HCEC 1CT (cell line): ENCODE data around the gene UBE2B.
A peak's percentile ranks its signal among the peaks of the same experiment; 100 is the strongest.
"Not testable (repeated sequence)": the region's sequence is repeated elsewhere in the genome, so short reads cannot be mapped to it uniquely, and the experiment has no call there.

Experiments used
- DNase-seq: peaks from one replicate; pipeline ENCODE4 v3.0.0-alpha.2; 2017

UBE2B gene

DNA sequence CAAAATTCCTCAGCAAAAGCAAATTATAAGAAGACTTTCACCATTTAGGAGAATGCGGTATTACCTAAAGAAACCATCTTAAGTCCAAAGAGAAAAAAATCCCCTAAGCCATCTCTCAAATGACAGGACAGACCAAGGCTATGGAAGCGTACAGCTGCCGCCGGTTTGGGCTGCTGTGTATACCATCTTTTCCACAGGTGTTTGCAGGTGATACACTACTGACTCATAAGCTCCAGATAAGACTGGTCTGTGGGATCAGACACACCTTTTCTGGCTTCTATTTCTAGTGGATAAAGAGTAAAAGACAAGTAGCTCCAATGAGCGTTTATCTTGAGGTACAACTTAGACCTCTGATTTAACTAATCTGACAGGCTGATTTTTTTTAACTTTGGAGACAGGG, 32.6 kb downstream of the UBE2B start:
- DNase-seq: no peak

DNA sequence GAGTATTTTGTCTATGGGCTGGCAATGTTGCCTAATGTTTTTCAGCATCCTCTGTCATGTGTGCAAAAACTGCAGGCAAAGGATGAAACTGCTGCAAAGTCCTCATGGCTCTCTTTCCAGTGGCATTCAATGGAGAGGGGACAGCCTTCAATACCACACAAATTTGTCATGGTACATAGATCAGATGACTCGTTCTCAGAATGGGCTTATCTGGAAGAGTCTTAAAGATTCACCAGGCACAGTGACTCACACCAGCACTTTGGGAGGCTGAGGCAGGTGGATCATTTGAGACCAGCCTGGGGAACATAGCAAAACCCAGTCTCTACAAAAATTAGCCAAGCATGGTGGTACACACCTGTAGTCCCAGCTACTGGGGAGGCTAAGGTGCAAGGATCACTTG, 35.0 kb downstream of the UBE2B start:
- peak; percentile 9 for DNase-seq

DNA sequence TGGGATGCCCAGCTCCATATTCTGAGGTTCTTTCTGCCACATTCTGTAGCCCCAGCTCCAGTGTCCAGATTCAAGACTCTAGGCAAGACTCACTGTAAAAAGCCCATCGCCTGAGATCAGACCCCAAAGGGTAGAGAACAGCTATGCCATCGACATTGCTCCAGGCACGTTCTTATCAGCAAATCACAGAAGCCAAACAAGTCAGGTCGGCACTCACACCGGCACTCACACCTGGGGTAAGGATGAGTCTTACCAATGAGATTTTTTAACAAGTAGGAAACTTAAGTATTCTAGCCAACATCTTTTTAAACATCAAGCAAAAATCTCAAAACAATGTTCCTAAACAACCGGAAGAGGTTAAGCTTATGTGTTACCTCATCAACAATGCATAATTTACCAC, 38.0 kb downstream of the UBE2B start:
- no peak for DNase-seq

DNA sequence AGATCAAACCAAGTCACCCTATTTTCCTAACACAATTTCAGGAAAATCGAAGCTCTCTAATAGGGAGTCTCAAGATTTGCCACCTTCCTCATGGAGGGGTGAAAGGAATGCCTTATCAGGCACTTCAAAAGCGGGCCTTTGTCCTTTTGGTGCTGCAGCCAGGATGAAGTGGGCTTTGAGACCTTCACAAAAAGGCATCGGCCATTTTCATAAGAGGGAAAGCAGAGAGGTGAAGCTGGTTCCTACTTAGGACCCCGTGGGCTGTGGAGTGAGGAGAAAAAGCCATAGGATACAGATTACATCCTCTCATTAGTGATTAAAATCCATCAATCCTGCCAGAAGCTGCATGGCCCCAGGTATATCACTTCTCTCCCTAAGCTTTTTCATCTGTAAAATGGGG, 39.5 kb downstream of the UBE2B start:
- DNase-seq: no peak

DNA sequence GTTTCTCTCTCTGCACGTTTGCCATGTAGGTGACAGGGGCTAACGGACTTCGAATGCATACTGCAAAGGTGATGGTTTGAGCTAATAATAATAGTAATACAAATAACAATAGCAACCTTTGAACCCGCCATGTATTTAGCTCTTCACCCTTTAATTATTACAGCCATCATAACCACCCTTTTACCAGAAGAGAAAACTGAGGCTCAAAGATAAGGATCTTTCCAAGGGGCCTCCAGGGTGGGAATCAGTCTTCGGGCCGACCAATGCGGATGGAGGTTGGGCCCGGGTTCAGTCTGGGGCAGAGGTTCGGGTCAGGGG, 39.8 kb downstream of the UBE2B start:
- no peak for DNase-seq

DNA sequence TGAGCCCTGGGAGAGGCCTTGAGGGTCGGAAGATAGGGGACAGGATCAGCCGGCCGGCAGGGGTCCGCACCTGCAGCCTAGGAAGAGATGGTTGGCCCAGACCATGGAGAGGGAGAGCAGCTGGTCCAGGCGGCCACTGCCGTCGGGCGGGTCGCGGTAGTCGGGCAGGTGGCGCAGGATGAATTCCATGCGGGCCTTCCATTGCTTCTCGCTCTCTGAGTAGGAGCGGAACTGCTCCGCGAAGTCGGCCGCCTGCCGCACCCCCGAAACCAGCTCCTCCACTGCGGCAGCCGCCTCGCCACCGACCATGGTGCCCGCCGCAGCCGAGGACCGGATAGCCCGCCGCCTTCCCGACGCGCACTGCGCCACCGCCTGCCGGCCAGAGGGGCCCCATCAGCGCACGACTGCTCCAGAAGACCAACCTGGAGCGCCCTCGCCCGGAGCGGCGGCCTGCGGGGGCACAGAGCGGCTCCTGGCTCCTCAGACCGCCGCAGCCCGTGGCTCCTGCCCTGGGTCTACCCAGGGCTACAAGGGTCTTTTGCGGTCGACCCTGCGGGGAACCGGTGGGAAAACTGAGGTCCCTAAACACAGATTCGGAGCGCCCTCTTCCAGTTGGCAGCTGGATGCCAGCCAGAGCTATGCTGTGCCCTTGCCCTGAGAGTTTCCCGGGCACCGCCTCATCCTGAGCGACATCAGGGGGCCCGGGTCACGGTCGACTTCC, 40.3 kb downstream of the UBE2B start, which contains the start of gene CDKN2AIPNL:
Gene CDKN2AIPNL (minus strand): TSS at position 336 of the 721 bp plus-strand sequence. CDS start 27 bp downstream, at position 309.
- peak; percentile 89 for DNase-seq

DNA sequence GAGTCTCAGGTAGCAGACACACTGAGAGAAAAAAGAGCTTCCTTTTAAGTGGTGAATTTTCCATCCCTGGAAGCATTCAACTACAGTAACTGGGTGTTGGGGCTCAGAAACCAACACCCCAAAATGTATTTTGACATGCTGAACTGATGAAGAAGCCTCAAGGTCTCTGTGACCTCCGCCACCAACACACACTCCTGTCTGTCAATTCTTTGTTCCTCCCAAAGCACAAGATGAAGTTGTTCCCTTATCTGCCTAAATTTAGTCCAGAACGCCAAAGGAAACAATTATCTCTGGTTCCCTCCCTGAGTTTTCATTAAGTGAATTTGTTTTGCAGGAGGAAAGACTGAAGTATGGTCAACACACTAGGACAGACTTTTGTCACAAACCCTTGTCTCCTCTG, 41.7 kb downstream of the UBE2B start:
- no peak for DNase-seq

DNA sequence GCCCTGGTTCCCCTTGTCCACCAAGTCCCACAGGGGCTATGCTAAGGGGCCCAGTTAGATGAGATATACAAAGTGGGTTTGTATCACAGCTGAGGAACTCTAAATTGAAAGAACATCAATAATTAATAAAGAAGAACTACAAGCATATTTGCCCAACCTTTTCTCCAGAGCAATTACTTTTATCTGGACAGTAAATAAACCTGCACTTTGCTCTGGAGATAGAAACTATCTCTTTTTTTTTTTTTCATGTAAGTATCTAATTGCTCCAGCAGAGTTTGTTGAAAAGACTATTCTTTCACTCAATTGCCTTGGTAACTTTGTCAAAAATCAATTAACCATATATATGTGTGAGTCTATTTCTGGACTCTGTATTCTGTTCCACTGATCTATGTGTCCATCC, 46.3 kb downstream of the UBE2B start:
- DNase-seq: no peak

DNA sequence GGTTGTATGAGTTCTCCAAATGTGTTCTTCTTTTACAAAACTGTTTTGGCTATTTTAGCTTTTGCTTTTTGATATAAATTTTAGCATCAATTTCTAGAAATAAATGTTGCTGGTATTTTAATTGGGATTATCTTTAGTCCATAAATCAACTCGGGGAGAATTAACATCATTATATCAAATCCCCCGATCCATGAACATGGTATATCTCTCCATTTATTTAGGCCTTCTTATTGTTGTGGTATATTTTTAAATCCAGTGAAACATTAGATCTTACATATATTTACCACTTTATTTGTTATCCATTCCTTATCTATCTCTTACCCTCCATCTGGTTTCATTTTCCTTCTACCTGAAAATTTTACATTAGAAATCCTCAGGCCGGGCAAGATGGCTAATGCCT, 47.6 kb downstream of the UBE2B start:
- DNase-seq: no peak

DNA sequence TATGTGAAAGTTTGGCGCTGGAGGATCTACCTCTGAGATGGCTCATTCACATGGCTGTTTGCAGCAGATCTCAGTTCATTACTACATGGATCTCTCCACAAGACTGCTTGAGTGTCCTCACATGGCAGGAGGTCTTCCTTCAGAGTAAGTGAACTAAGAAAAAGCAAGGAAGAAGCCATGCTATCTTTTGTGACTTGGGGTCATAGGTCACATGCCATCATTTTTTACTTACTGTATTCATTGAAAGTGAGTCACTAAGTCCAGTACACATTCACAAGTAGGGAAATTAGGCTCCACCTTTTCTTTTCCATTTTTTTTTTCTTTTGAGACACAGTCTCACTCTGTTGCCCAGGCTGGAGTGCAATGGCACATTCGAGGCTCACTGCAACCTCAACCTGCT, 49.0 kb downstream of the UBE2B start:
- DNase-seq: peak; percentile 57

DNA sequence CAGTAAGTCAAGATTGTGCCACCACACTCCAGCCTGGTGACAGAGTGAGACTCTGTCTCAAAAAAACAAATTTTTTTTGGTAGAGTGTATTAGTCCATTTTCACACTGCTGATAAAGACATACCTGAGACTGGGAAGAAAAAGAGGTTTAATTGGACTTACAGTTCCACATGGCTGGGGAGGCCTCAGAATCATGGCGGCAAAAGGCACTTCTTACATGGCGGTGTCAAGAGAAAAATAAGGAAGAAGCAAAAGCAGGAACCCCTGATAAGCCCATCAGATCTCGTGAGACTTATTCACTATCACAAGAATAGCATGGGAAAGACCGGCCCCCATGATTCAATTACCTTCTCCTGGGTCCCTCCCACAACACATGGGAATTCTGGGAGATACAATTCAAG, 49.7 kb downstream of the UBE2B start:
- DNase-seq: not testable (repeated sequence)

DNA sequence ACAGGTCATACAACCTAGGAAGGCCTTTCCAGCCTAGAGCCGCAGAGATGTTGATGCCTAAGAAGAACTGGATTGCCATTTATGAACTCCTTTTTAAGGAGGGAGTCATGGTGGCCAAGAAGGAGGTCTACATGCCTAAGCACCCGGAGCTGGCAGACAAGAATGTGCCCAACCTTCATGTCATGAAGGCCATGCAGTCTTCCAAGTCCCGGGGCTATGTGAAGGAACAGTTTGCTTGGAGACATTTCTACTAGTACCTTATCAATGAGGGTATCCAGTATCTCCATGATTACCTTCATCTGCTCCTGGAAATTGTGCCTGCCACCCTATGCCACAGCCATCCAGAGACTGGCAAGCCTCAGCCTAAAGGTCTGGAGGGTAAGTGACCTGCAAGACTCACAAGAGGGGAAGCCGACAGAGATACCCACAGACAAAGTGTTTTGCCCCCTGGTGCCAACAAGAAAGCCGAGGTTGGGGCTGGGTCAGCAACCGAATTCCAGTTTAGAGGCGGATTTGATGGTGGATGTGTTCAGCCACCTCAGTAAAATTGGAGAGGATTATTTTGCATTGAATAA, 51.5 kb downstream of the UBE2B start:
- DNase-seq: no peak

DNA sequence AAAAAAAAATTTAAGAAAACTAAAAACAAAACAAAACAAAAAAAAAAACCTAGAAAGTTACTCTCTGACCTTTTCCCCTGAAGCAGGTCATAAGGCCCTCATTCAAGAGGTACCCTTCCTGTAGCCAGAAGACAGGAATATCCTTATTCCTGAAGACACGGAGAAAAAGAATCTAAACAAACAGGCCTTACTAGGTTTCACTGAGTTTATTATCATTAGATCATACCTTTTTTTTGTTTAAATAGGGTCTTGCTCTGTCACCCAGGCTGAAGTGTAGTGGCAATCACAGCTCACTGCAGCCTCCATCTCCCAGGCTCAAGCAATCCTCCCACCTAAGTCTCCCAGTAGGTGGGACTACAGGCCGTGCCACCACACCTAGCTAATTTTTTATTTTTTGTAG, 52.0 kb downstream of the UBE2B start:
- no peak for DNase-seq

DNA sequence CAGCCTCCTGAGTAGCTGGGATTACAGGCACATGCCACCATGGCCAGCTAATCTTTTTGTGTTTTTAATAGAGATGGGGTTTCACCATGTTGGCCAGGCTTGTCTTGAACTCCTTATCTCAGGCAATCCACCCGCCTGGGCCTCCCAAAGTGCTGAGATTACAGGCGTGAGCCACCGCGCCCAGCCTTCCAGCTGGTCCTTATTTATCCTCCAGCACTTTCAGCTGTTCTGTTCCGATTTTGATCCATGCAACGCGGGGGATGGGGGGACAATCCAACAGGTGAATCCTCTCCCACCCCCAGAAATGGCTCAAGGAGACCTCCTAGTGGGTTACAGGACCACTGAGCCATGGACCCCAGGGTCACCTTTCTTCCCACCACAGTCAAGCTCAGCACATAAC, 55.0 kb downstream of the UBE2B start:
- no peak for DNase-seq

DNA sequence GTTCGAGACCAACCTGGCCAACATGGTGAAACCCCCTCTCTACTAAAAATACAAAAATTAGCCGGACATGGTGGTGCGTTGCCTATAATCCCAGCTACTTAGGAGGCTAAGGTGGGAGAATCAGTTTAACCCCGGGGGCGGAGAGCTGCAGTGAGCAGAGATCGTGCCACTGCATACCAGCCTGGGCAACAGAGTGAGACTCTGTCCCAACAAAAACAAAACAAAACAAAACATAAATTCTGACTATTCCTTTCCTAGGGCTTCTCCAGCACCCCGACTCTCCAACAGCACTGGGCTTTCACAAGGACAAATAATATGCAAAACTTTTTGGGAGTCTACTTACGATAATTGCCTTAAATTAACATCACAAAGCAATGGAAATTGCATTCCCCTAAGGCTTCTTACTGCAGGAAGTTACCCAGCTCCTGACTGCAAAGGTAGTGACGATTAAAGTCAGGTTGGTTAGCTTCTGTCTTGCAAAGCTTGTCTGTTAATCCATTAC, 56.2 kb downstream of the UBE2B start:
- no peak for DNase-seq

DNA sequence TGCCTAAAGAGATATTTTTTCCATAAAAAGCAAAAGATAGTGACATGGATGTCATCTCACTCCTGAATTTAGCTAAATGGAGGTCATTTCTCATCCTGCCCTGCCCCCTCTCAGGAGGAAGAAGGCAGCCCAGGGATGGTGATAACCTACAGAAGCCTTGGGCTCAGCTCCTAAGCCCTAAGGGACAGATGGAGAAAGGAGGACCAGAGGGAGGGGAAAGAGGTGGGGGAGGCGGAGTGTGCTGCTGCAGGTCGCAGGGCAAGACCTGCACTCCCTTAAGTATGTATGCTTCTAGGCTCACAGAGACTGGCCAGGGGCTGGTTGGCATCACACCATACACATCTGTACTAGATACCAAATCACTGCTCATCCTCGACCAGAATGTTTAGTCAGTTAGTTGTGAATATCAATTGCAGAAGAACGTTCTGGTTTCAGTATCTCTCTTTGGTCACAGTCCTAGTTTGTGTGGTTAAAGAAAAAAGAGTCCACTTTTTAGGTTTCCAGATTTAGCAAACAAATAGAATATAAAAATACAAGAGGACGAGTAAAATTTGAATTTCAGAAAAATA, 58.7 kb downstream of the UBE2B start:
- no peak for DNase-seq

DNA sequence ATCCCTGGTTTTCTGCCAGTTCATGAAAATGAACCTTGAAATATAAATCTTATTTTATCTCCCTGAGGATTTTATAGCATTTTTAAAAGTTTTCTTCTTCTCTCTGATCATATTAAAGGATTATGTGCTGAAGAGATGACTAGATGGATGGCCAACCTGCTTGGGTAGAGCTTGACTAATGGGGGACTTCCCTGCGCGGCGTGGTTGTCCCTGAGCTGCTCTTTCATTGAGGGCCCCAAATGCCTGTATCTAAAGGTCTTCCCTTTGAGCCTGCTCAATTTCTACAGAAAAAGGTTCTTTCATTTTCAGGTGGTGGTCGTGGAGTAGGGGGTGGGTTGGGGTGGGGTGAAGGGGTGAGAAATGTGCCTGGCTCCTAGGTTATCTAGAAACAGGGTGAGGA, 60.8 kb downstream of the UBE2B start:
- no peak for DNase-seq

DNA sequence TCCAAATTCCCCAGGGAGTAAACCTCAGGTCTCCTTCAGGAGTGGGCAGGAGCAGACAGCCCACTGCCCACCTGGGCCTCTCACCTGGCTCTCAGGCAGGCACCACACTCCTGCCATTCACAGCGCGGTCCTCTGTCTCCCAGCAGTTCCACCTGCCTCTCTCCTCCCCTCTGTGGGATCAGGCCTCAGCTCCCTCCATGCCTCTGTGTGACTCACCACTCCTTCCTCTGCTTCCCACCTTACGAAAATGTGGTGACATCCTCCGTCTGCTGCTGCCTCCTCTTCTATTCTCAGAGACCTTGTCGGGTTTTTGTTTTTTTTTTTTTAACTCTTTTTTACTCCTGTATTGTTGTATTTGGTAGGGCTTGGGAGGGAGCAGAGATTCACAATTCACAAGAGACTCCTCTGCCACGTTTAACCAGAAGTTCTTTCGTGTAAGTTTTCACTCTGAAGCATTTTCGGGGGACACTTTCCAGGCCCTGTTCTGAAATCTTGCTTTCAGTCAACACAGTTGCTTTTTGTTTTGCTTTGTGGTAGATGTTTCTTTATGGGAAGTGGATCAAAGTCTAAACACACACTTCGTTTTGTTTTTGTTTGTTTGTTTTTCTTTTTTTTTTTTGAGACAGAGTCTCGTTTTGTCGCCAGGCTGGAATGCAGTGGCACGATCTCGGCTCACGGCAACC, 61.4 kb downstream of the UBE2B start:
- DNase-seq: no peak

DNA sequence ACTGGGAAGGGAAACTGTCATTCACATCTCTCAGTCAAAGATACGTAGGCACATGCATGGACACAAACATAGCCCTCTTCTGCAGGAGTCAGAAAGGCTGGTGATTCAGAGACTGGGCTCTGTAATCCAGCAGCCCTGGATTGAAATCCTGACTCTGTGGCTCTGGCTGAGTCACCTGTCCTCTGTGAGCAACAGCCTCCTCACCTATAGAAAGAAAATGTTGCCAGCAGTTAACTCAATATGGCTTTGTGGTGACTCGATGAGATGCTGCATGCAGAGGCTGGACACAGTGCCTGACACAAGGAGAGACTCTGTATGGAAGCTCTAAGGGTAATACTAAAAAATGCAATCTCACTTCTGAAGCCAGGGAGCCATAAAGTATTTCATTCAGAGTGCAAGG, 64.2 kb downstream of the UBE2B start:
- peak; percentile 70 for DNase-seq

DNA sequence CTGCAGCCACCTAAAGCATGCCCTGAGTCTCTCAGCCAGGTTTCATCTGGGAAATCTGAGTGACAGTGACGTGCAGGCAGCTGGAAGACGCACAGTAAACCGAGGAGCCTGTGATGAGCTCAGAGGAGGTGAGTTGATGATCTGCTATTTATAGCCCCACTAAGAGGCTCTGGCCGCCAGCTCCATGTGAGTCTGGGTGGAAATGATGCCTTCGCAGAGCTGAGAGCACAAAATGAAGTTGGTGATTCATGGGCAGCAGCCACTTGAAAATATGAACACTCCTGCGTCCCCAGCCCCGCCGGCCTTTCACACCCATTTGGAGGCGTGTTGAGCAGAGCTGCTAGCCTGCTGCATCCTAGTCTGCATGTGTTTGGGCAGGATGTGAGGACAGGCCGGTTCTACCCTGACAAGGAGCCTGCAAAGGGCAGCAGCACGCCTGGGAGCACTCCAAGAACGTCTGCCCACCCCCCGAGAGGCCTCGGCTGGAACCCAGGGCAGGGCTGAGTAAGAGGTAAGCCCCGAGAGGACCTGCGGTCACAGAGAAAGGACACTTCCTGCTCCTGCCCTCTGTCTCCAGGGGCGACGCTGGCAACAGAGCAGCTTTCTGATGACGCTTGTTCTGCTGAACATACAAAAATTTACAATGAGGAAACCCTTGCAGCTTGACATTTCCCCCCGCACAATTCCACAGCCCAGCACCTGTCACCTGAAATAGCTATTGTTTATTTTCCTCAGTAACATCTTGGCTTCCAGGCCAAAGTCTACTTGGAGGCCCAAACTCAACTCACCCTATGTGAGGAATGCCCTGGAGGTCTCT, 65.4 kb downstream of the UBE2B start:
- peak; percentile 92 for DNase-seq

DNA sequence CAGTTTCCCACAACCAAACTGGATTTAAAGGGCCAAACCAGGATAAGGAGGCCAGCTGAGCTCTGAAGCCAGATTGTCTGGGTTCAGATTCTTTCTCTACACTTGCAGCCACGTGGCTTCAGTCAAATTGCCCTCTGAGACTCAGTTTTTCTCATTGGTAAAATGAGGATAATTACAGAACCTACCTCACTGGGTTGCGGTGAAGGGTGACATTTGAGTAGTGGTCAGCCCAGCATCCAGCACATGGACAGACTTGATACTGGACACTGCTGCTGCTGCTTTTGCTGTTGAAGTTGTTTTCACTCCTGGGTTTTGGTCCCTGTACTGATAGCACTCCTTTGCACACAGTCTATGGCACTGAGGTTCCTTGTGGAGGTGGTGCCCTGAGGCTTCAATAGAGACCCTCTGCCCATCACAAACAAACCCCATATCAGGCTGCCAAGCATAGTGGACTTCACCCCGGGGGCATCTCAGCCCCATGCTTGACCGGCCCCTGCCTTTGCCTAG, 66.0 kb downstream of the UBE2B start:
- peak; percentile 17 for DNase-seq

DNA sequence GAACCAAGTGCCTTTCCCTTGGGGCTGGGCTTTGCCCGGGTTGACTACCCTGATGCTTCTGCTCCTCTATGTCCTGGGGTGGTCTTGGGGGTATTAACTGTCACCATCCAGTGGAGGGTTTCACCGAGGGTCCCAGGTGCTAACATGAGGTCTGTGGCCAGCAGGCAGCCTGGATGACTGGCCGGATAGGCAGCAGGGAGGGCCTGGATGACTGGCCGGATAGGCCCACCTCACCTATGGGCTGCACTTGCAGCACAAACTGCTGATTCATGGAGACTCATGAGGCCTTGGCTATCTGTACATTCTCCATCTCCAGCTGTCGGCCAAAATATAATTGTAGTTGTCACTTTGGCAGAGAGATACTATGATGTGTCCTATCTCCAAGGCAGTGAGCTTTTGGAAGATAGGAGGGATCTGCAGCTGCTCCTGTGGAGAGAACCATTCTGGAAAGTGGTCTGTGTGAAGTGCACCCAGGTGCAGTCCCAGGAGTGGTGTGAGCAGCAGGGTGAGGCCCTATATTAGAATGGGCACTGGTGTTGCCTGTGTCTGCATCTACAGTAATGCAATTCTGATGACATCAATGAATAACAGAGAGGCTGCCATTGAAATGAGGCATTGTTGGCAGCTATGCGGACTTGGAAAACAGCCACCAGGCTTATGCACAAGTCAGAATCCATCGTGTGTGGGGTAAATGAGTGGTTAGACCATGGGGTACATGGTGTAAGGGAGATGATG, 66.6 kb downstream of the UBE2B start:
- peak; percentile 69 for DNase-seq
